OCI-LY1 (cell line): ENCODE data around the gene QSER1.
"Not testable (repeated sequence)": the region's sequence is repeated elsewhere in the genome, so short reads cannot be mapped to it uniquely, and the experiment has no call there.

Experiments used
- H2AFZ ChIP-seq: fragments of 200-600 bp; sonication (generic), shearing (Covaris generic); 2 replicates; pipeline ENCODE4 v1.6.0; 2014; ENCODE audit warnings: antibody characterized with exemption, mild to moderate bottlenecking, low read length
- H3F3A ChIP-seq: fragments of 200-600 bp; sonication (generic), shearing (Covaris generic); 2 replicates; pipeline ENCODE4 v1.6.0; 2014; ENCODE audit warnings: mild to moderate bottlenecking, antibody characterized with exemption, low read length, moderate library complexity; ENCODE audit not compliant: insufficient read depth
- H3K27ac ChIP-seq: fragments of 200-600 bp; sonication (generic); 2 replicates; pipeline ENCODE4 v1.5.1; 2014; ENCODE audit warnings: low read length, mixed run types, mild to moderate bottlenecking, low read depth; ENCODE audit not compliant: poor library complexity, severe bottlenecking
- H3K27me3 ChIP-seq: fragments of 200-600 bp; sonication (generic); 2 replicates; pipeline ENCODE4 v1.6.0; 2014; ENCODE audit warnings: antibody characterized with exemption, mild to moderate bottlenecking, low read length, moderate library complexity; ENCODE audit not compliant: insufficient read depth
- H3K36me3 ChIP-seq: fragments of 200-600 bp; sonication (generic); 2 replicates; pipeline ENCODE4 v1.6.1; 2014; ENCODE audit warnings: mild to moderate bottlenecking, antibody characterized with exemption, low read length, moderate library complexity, mixed read lengths; ENCODE audit not compliant: insufficient read depth
- H3K4me1 ChIP-seq: fragments of 200-600 bp; sonication (generic); 2 replicates; pipeline ENCODE4 v1.5.1; 2014; ENCODE audit warnings: mild to moderate bottlenecking, low read length, moderate library complexity; ENCODE audit not compliant: insufficient read depth, severe bottlenecking
- H3K4me2 ChIP-seq: fragments of 200-600 bp; sonication (generic), shearing (Covaris generic); 2 replicates; pipeline ENCODE4 v1.6.1; 2014; ENCODE audit warnings: low read length
- H3K4me3 ChIP-seq: fragments of 200-600 bp; sonication (generic); 2 replicates; pipeline ENCODE4 v1.5.1; 2014; ENCODE audit warnings: low read length, low read depth, mild to moderate bottlenecking, mixed read lengths; ENCODE audit not compliant: poor library complexity, severe bottlenecking
- H3K79me2 ChIP-seq: fragments of 200-600 bp; shearing (Covaris generic); 2 replicates; pipeline ENCODE4 v1.6.1; 2016; ENCODE audit warnings: mixed run types, low read length, mixed read lengths; ENCODE audit not compliant: insufficient read depth
- H3K9ac ChIP-seq: fragments of 200-600 bp; sonication (generic), shearing (Covaris generic); 2 replicates; pipeline ENCODE4 v1.6.1; 2014; ENCODE audit warnings: mild to moderate bottlenecking, low read length, mixed read lengths
- H3K9me2 ChIP-seq: fragments of 200-600 bp; sonication (generic), shearing (Covaris generic); 2 replicates; pipeline ENCODE4 v1.6.1; 2014; ENCODE audit warnings: low read depth, mild to moderate bottlenecking, low read length, mixed read lengths
- H3K9me3 ChIP-seq: fragments of 200-600 bp; shearing (Covaris generic); 2 replicates; pipeline ENCODE4 v1.6.1; 2014; ENCODE audit warnings: low read length, mixed read lengths
- H4K20me1 ChIP-seq: fragments of 200-600 bp; sonication (generic), shearing (Covaris generic); 2 replicates; pipeline ENCODE4 v1.6.0; 2016; ENCODE audit warnings: mild to moderate bottlenecking, low read length; ENCODE audit not compliant: insufficient read depth
- CTCF ChIP-seq: fragments of 200-600 bp; sonication (generic), shearing (Covaris generic); IDR thresholded peaks from 2 replicates; pipeline ENCODE4 v1.5.1; 2017; ENCODE audit warnings: mild to moderate bottlenecking, antibody characterized with exemption, low read length, moderate library complexity, mixed read lengths
- EZH2 ChIP-seq: fragments of 200-600 bp; sonication (generic), shearing (Covaris generic); IDR thresholded peaks from 2 replicates; pipeline ENCODE4 v1.8.0; 2017; ENCODE audit warnings: borderline replicate concordance, mixed run types, mild to moderate bottlenecking, antibody characterized with exemption, low read length, moderate library complexity, mixed read lengths

Gene QSER1

GRCh38 chr11:32932196-32932595 is 39.6 kb downstream of the QSER1 start:
- H4K20me1 ChIP-seq, result no peaks in the 10 kb centered on the region
- no peaks in the 10 kb centered on the region for H3F3A ChIP-seq
- H3K36me3 ChIP-seq, result peaks cover 75% of the 10 kb centered on the region
- no peak overlapping the region for H3K27ac ChIP-seq
- no peaks in the 10 kb centered on the region for H3K79me2 ChIP-seq
- no peaks in the 10 kb centered on the region for H3K27me3 ChIP-seq
- H3K4me2 ChIP-seq, result no peak overlapping the region
- H3K9me3 ChIP-seq, result no peaks in the 10 kb centered on the region
- no peaks in the 10 kb centered on the region for H3K9me2 ChIP-seq
- no peak overlapping the region for H3K9ac ChIP-seq
- TF ChIP-seq EZH2, result no peak
- no peak for TF ChIP-seq CTCF
- no peak overlapping the region for H2AFZ ChIP-seq
- H3K4me1 ChIP-seq, result peaks cover 5% of the 10 kb centered on the region
- no peak overlapping the region for H3K4me3 ChIP-seq

- Histone ChIP-seq H3K4me2 (no peak overlapping the region), H3K79me2 (0 out of 2 replicates have a peak, but pooled peaks cover 4% of the 10 kb centered on the region), H3K27me3 (no peaks in the 10 kb centered on the region), H3K9me3 (no peaks in the 10 kb centered on the region), H3K9ac (no peak overlapping the region), H3F3A (no peaks in the 10 kb centered on the region), H3K27ac (no peak overlapping the region), H3K36me3 (peaks cover 74% of the 10 kb centered on the region), H3K9me2 (no peaks in the 10 kb centered on the region), H3K4me1 (peaks cover 5% of the 10 kb centered on the region), H3K4me3 (no peak overlapping the region), H4K20me1 (no peaks in the 10 kb centered on the region), H2AFZ (no peak overlapping the region)
- TF ChIP-seq EZH2 (no peak), CTCF (no peak)
Observed at GRCh38 chr11:32935462-32936029, 42.9 kb downstream of the QSER1 start.

- H3K9ac ChIP-seq, H3K9me2 ChIP-seq, H3K9me3 ChIP-seq, H2AFZ ChIP-seq, H4K20me1 ChIP-seq, H3K79me2 ChIP-seq, H3F3A ChIP-seq, H3K27ac ChIP-seq, H3K27me3 ChIP-seq, H3K4me3 ChIP-seq, H3K4me1 ChIP-seq, H3K4me2 ChIP-seq: not testable (repeated sequence)
- H3K36me3 ChIP-seq, result peaks cover 67% of the 10 kb centered on the region
Observed at GRCh38 chr11:32936178-32936577, 43.6 kb downstream of the QSER1 start.

- H3K9ac ChIP-seq, H3F3A ChIP-seq, H3K4me2 ChIP-seq, H4K20me1 ChIP-seq, H3K27ac ChIP-seq, H3K4me1 ChIP-seq, H3K9me3 ChIP-seq, H3K27me3 ChIP-seq, H3K9me2 ChIP-seq, H2AFZ ChIP-seq, H3K4me3 ChIP-seq, H3K79me2 ChIP-seq: not testable (repeated sequence)
- peaks cover 56% of the 10 kb centered on the region for H3K36me3 ChIP-seq
Observed at GRCh38 chr11:32937283-32937682, 44.7 kb downstream of the QSER1 start.
